Mucosa of descending colon (tissue), 3 donors: ENCODE data around the gene DPH6. TPM values are rescaled to one million over a fixed set of nuclear protein-coding genes. Genes with fewer than 3 reads are reported as not detected.
"Not testable (repeated sequence)": the region's sequence is repeated elsewhere in the genome, so short reads cannot be mapped to it uniquely, and the experiment has no call there.

Experiments
- ATAC-seq: fragments of 200-7000 bp; cut with Tn5 transposase; one replicate; pipeline ENCODE4 v1.9.1; 2020; ENCODE audit warnings: mild to moderate bottlenecking, moderate library complexity
- DNase-seq, 3 donors: peaks; one replicate each; pipeline ENCODE4 v3.0.0-alpha.2; 2020
- H3K36me3 ChIP-seq: fragments of 200-600 bp; one replicate; pipeline ENCODE4 v1.8.0; 2021; ENCODE audit warnings: low read depth, mild to moderate bottlenecking
- H3K4me1 ChIP-seq: fragments of 200-600 bp; one replicate; pipeline ENCODE4 v1.8.0; 2021; ENCODE audit warnings: low read depth, mild to moderate bottlenecking
- H3K4me3 ChIP-seq: fragments of 200-600 bp; one replicate; pipeline ENCODE4 v1.8.0; 2021; ENCODE audit warnings: mild to moderate bottlenecking
- H3K9me3 ChIP-seq: fragments of 200-600 bp; one replicate; pipeline ENCODE4 v1.8.0; 2021; ENCODE audit warnings: mild to moderate bottlenecking
- intact Hi-C, 2 donors: fragments of 100-400 bp; cut with DNase I in 1 of 2; cut with micrococcal nuclease in 1 of 2; formaldehyde crosslinking; loops; one replicate each; pipeline versions ENCODE4 v1.11.0 to v1.11.1; 2022; cut with DNase I, micrococcal nuclease
- total RNA-seq, 3 donors: library from RNA; stranded (reverse); fragmentation: NEBNext Ultra II Directional in 2 of 3; extraction: Animal tissue kit (Norgen Biotek cat#: 25700) in 2 of 3; gene quantifications; one replicate each; pipeline versions ENCODE4 v1.2.1 to v1.2.4, GENCODE V29; 2021 to 2023
- TF ChIP-seq, protein P1 (sequence below): fragments of 200-600 bp; IDR thresholded peaks from one replicate; pipeline ENCODE4 v1.8.0; 2022; ENCODE audit warnings: antibody characterized with exemption, mild to moderate bottlenecking
- donor health status: DM: no; HTN: no; CAD: no; lungs with moderate emphysema.
- donor health status: DM: no; HTN: no; CAD: no.
- donor health status: DM: no; HTN: yes; CAD: no.

The DPH6 gene
- total RNA-seq, 3 donors from 2014 or later = 16.8 to 23.7 (median 21.2) TPM

GRCh38 chr15:35330048-35330695 lies 215.8 kb downstream of the DPH6 start:
- Histone ChIP-seq H3K4me1 (no peaks in the 10 kb centered on the region), H3K36me3 (no peaks in the 10 kb centered on the region), H3K9me3 (no peaks in the 10 kb centered on the region), H3K4me3 (no peak overlapping the region)
- TF ChIP-seq, protein P1, sequence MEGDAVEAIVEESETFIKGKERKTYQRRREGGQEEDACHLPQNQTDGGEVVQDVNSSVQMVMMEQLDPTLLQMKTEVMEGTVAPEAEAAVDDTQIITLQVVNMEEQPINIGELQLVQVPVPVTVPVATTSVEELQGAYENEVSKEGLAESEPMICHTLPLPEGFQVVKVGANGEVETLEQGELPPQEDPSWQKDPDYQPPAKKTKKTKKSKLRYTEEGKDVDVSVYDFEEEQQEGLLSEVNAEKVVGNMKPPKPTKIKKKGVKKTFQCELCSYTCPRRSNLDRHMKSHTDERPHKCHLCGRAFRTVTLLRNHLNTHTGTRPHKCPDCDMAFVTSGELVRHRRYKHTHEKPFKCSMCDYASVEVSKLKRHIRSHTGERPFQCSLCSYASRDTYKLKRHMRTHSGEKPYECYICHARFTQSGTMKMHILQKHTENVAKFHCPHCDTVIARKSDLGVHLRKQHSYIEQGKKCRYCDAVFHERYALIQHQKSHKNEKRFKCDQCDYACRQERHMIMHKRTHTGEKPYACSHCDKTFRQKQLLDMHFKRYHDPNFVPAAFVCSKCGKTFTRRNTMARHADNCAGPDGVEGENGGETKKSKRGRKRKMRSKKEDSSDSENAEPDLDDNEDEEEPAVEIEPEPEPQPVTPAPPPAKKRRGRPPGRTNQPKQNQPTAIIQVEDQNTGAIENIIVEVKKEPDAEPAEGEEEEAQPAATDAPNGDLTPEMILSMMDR = no peak
- no peak for ATAC-seq
- no peak for DNase-seq
- intact Hi-C loops = no loop called here

- TF ChIP-seq, protein P1 = no peak
- no peak overlapping the region for H3K4me3 ChIP-seq
- no peak for DNase-seq
- no peak for ATAC-seq
- no peaks in the 10 kb centered on the region for H3K9me3 ChIP-seq
- no peaks in the 10 kb centered on the region for H3K4me1 ChIP-seq
- H3K36me3 ChIP-seq = no peaks in the 10 kb centered on the region
- intact Hi-C loops = no loop called here
Observed at GRCh38 chr15:35329521-35329961, 216.4 kb downstream of the DPH6 start.

DNA sequence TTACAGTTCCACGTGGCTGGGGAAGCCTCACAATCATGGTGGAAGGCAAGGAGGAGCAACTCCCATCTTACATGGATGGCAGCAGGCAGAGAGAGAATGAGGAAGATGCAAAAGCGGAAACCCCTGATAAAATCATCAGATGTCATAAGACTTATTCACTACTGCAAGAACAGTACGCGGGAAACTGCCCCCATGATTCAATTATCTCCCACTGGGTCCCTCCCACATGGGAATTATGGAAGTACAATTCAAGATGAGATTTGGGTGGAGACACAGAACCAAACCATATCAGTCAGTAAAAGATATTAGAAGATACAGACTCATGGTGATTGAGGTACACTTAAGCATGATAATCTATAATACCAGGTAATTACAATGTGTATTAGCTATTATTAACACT lies 217.1 kb downstream of the DPH6 start:
- H3K9me3 ChIP-seq, intact Hi-C loops, H3K36me3 ChIP-seq, DNase-seq, H3K4me1 ChIP-seq, H3K4me3 ChIP-seq, ATAC-seq: not testable (repeated sequence)

DNA sequence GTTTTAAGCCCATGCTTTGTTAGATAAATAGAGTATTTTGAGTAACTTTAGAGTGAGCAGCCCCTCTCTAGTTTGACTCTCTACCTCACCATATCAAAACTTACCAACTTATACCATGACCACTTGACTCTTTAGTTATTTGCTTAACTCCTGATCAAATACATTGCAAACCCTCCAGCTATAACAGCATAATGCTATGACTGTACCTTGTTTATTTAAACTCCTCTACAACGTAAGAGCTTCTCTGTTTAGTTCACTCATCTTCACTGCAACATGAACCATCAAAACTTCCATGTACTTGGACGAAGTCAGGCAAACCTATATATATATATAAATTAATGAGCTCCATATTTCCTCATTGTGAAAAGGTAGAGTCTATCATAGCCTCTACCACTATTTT lies 218.2 kb downstream of the DPH6 start:
- Histone ChIP-seq H3K9me3 (no peaks in the 10 kb centered on the region), H3K4me3 (no peak overlapping the region), H3K36me3 (no peaks in the 10 kb centered on the region), H3K4me1 (no peaks in the 10 kb centered on the region)
- TF ChIP-seq, protein P1 = no peak
- DNase-seq (no peak), ATAC-seq (no peak)
- intact Hi-C loops = no loop called here

- intact Hi-C loops = no loop called here
- ATAC-seq = peak; percentile 62
- TF ChIP-seq, protein P1 = no peak
Observed at GRCh38 chr15:35325374-35325941, 220.5 kb downstream of the DPH6 start.

GRCh38 chr15:35323141-35323540 lies 222.8 kb downstream of the DPH6 start:
- intact Hi-C loops = no loop called here
- Histone ChIP-seq H3K4me3 (no peak overlapping the region), H3K4me1 (no peaks in the 10 kb centered on the region), H3K9me3 (no peaks in the 10 kb centered on the region), H3K36me3 (no peaks in the 10 kb centered on the region)
- DNase-seq = no peak
- TF ChIP-seq, protein P1 = no peak
- ATAC-seq = no peak

More at GRCh38 chr15:35325374-35325941, 220.5 kb downstream of the DPH6 start:
- Histone ChIP-seq H3K4me1 (no peaks in the 10 kb centered on the region), H3K36me3 (no peaks in the 10 kb centered on the region), H3K9me3 (no peaks in the 10 kb centered on the region), H3K4me3 (no peak overlapping the region)
- DNase-seq = peak in 1 of 3 donors; percentile 14
